Kidney epithelial cell (primary cell): ENCODE data around the gene AIFM3. TPM values are rescaled to one million over a fixed set of nuclear protein-coding genes. Genes with fewer than 3 reads are reported as not detected.
"Not testable (repeated sequence)": the region's sequence is repeated elsewhere in the genome, so short reads cannot be mapped to it uniquely, and the experiment has no call there.

Source experiments
- DNase-seq: peaks from one replicate; pipeline ENCODE4 v3.0.0-alpha.2; 2010; ENCODE audit warnings: low read depth
- H3K27me3 ChIP-seq: 2 replicates; pipeline ENCODE4 v1.6.0; 2011; ENCODE audit warnings: low read length; ENCODE audit not compliant: control insufficient read depth, insufficient read depth
- H3K36me3 ChIP-seq: 2 replicates; pipeline ENCODE4 v1.5.1; 2011; ENCODE audit warnings: low read length; ENCODE audit not compliant: control insufficient read depth, insufficient read depth
- H3K4me3 ChIP-seq: 2 replicates; pipeline ENCODE4 v1.5.1; 2011; ENCODE audit warnings: low read depth, mild to moderate bottlenecking, control low read depth, low read length
- CTCF ChIP-seq: IDR thresholded peaks from 2 replicates; pipeline ENCODE4 v1.5.1; 2011; ENCODE audit warnings: mild to moderate bottlenecking, moderate library complexity, low read length, control low read depth, inconsistent platforms; ENCODE audit not compliant: insufficient read depth, poor library complexity, severe bottlenecking
- total RNA-seq: library from RNA; depleted of rRNA; stranded (reverse); fragments of >200 nt; gene quantifications from 2 replicates; pipeline ENCODE4 v1.2.3, GENCODE V29; 2015

AIFM3 gene
- total RNA-seq, 1 donor from 2014 or later = 1.5 TPM

- no peak for DNase-seq
- TF ChIP-seq CTCF = no peak
- Histone ChIP-seq H3K4me3 (no peak overlapping the region), H3K36me3 (no peaks in the 10 kb centered on the region), H3K27me3 (no peaks in the 10 kb centered on the region)
Observed at GRCh38 chr22:20926243-20926642, 40.8 kb upstream of the AIFM3 start.

GRCh38 chr22:20927940-20928572 lies 39.0 kb upstream of the AIFM3 start:
- DNase-seq = no peak
- H3K27me3 ChIP-seq = no peaks in the 10 kb centered on the region
- TF ChIP-seq CTCF = no peak
- H3K36me3 ChIP-seq = no peaks in the 10 kb centered on the region
- no peak overlapping the region for H3K4me3 ChIP-seq

GRCh38 chr22:20928573-20928967 lies 38.5 kb upstream of the AIFM3 start:
- Histone ChIP-seq H3K4me3 (no peak overlapping the region), H3K36me3 (no peaks in the 10 kb centered on the region), H3K27me3 (no peaks in the 10 kb centered on the region)
- no peak for DNase-seq
- TF ChIP-seq CTCF = no peak

GRCh38 chr22:20930004-20930403 lies 37.1 kb upstream of the AIFM3 start:
- DNase-seq = no peak
- Histone ChIP-seq H3K4me3 (no peak overlapping the region), H3K36me3 (no peaks in the 10 kb centered on the region), H3K27me3 (no peaks in the 10 kb centered on the region)
- no peak for TF ChIP-seq CTCF

GRCh38 chr22:20930435-20930834 lies 36.6 kb upstream of the AIFM3 start:
- H3K36me3 ChIP-seq, H3K27me3 ChIP-seq, DNase-seq, H3K4me3 ChIP-seq: not testable (repeated sequence)

- no peak overlapping the region for H3K4me3 ChIP-seq
- no peak for DNase-seq
- H3K36me3 ChIP-seq = no peaks in the 10 kb centered on the region
- H3K27me3 ChIP-seq = no peaks in the 10 kb centered on the region
- no peak for TF ChIP-seq CTCF
Observed at GRCh38 chr22:20931126-20931654, 35.9 kb upstream of the AIFM3 start.
